GM21825 (cell line): Measurements from ENCODE around the gene HCAR2.
A peak's percentile ranks its signal among the peaks of the same experiment; 100 is the strongest.
"Not testable (repeated sequence)": the region's sequence is repeated elsewhere in the genome, so short reads cannot be mapped to it uniquely, and the experiment has no call there.

Experiments
- ATAC-seq: cut with Tn5 transposase; IDR thresholded peaks from one replicate; pipeline ENCODE4 v1.9.1; 2021; ENCODE audit warnings: mild to moderate bottlenecking, moderate library complexity; ENCODE audit not compliant: unreplicated experiment

The HCAR2 gene

GRCh38 chr12:122702890-122703611 is at the start of gene HCAR2:
Gene HCAR2 (minus strand): TSS chr12:122703357. CDS start chr12:122703283, 74 bp downstream.
- not testable (repeated sequence) for ATAC-seq

DNA sequence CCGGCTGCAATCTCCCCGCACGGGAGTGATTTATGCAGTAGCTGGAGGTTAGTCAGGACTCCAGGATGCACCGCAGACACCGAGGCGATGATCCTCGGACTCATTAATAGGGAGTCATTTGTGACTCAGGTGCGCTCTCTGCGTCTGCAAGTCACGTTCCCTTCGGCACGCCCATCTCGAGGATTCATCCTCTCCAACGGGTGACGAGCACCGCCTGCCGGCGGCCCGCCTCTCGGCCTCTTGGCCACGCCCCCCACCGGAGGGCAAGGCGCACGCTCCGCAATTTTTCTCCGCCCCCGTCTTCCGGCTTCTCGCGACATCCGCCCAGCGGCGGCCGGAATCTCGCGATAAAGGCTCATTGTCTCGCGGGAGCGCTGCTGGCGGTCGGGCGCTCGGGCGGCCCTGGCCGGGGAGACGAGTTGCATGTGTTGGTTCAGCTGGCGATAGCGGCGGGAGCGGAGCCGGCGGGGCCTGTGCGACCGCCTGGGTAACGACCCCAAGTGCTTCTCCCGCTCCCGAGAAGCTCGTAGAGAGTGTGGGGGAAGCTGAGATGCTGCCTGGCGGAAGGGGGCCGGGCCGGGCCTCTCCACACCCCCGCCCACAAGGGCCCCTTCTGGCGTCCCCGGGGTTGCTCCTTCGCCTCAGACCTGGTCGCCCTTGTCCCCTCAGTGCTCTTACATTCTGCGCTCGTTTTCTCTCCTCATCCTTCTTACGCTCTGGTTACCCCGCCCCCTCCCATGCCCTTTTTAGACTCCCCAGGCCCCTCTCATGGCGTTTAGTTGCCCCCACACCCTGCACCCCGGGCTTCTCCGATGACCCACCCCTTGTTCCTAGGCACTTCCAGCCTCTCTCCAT is 49.5 kb upstream of the HCAR2 start, which contains the start of gene DENR:
DENR (plus strand) TSS at position 361 of the 855 bp plus-strand sequence. CDS start 878 bp downstream, outside the sequence.
- ATAC-seq, result peak; percentile 93

DNA sequence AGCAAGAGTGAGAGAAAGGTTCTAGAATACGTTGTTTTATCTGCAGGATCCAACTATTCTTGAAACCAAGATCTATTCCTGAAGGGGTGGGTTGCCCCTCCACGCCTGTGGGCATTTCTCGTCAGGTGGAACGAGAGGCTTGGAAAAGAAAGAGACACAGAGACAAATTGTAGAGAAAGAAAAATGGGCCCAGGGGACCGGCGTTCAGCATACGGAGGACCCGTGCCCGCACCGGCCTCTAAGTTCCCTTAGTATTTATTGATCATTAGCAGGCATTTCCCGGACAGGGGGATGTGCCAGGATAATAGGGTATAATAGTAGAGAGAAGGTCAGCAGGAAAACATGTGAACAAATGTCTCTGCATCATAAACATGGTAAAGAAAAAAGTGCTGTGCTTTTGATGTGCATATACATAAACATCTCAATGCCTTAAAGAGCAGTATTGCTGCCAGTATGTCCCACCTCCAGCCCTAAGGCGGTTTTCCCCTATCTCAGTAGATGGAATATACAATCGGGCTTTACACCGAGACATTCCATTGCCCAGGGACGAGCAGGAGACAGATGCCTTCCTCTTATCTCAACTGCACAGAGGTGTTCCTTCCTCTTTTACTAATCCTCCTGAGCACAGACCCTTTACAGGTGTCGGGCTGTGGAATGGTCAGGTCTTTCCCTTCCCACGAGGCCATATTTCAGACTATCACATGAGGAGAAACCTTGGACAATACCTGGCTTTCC is 47.8 kb upstream of the HCAR2 start:
- not testable (repeated sequence) for ATAC-seq

GRCh38 chr12:122749569-122750332 is 46.6 kb upstream of the HCAR2 start:
- ATAC-seq, result no peak

- no peak for ATAC-seq
Observed at GRCh38 chr12:122747224-122748135, 44.3 kb upstream of the HCAR2 start.

GRCh38 chr12:122743895-122744525 is 40.9 kb upstream of the HCAR2 start:
- no peak for ATAC-seq

DNA sequence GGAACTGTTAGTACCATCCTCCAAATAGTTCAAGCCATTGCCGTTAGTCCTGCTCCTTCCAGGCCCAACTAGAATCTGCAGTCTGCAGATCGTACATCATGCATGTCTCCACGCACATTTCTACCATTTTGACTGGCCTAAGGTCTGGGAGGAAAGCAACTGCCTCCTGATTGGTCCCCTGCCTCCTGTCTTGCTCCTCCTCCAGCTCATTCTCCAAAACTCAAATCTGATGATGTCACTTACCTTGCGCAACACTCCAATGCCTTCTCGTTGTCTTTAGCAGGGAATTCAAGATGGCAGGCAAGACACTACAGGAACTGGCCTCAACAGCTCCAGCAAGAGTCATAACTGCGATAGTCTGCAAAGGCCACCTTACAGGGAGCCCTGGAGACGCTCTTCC is 37.2 kb upstream of the HCAR2 start:
- no peak for ATAC-seq

- no peak for ATAC-seq
Observed at GRCh38 chr12:122738571-122738970, 35.4 kb upstream of the HCAR2 start.

DNA sequence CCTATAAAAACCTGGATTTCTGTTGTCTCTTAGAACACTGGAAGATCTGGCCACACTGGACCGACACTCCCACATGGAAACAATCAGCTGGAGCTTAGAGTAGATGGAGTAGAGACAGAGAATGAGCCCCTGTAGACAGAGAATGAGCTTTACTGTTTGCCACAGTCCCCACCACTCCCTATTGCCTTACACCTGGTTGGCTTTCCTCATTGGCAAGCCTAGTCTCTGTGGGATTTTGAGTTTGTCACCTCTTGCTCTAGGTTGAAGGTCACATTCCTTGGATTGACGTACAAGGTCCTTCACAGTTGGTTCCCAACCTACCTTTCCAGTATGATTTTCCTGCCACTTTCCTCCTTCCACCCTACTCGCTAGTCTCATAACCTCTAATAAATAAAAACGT is 29.5 kb upstream of the HCAR2 start:
- no peak for ATAC-seq

GRCh38 chr12:122732170-122732569 is 29.0 kb upstream of the HCAR2 start:
- no peak for ATAC-seq

DNA sequence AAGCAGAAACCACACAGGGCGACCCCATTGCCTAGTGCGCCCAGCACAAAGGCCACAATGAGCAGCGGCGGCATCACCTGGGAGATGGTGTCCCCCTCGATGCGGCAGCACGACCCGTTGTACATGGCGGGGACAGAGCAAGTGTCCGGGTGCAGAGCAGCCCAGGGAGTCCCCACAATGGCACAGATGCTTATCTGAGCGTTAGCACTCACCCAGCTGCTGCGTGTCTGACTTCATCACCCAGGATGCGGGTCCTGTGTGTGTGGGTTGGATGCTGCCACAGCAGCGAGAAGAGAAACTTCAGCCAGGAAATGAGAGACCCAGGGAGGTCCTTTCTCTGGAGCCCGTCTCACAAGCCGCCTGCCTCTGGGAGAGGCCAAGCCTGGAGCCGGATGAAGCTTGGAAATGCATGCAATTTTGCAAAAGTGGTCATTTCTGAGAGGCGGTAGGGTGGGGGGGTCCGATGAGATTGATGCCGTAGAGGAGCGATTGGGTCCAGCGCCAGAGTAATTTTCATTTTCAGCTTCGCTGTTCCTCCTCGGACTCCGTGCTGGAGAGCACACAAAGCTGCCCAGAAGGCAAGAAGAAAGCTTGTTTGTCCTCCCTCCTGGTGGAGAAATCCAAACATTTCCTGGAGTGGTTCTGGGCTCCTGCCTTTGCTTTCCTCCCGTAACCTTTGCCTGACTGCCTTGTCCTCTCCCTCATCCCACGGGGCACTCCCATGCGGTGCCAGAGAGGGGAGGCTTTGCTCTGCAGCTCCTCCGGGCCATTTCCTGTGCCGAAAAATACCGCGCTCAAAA is 27.3 kb upstream of the HCAR2 start, which contains the start of gene HCAR1:
HCAR1 (minus strand) TSS at position 630 of the 800 bp plus-strand sequence; CDS start at position 125, 505 bp downstream.
- no peak for ATAC-seq

DNA sequence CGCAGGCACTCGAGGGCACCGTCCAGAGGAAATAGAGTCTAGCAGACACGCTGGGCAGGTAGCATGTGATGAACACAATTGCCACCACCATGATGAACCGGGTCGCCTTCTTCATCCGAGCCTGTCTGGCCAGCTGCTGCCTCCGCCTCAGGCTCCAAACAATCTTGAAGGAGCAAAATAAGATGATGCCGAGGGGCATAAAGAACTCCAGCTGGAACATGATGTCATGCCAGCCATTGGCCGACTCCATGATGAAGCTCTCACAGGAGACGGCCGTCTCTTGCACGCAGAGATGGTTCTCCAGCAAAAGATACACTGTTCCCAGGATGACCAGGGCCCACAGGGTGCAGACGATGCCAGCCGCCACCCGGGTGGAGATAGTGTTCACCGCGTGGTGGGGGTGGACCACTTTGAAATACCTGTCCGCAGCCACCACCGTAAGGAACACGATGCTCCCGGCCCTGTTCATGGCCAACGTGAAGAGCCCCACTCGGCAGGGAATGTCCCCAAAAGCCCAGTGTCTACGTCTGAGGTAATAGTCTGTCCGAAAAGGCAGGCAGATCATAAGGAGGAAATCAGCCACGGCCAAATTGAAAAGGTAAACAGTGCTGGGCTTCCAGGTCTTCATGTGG is 26.5 kb upstream of the HCAR2 start:
- no peak for ATAC-seq

DNA sequence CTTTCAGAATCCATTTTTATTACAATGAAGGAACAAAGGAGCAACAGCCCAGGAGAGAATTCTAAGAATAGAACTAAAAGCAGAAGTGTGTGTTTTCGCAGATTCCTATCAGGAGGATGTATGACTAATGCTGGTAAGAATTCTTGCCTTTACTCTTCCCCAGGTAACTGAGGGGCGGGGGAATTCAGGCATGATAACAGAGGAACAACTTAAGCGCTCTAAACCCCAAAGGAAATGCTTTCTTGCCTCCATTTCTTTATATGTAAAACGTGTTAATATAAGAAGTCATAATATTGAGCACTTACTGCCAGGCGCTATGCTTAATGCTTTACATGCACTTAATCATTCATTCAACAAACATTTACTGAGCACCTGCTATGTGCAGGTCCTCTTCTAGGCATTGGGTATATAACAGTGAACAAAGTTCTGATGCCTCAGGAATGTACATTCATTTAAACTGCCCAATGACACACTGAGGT is 23.0 kb upstream of the HCAR2 start:
- ATAC-seq, result no peak

GRCh38 chr12:122725452-122726079 is 22.4 kb upstream of the HCAR2 start:
- ATAC-seq, result no peak

- no peak for ATAC-seq
Observed at GRCh38 chr12:122724641-122725243, 21.6 kb upstream of the HCAR2 start.

DNA sequence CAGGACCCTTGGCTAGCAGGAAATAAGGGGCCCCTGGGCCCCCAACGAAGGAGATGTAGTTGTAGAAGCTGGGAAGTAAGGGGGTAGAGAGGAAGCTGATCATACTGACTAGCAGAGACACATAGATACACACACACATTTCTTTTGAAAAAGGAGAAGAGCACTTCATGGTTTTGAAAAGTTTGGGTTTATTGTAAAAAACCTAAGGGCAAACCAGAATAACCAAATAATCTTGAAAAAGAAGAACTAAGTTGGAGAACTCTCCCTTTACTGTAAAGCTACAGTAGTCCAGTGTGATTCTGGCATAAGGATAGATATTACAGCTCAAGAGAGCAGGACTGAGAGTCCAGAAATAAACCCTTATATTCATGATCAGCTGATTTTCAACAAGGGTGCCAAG is 19.2 kb upstream of the HCAR2 start:
- no peak for ATAC-seq
